NCI-H1417 treated with DMSO at 0.1 percent for 48 hours (cell line): Measurements from ENCODE around the gene PPP1R2B.
"Not testable (repeated sequence)": the region's sequence is repeated elsewhere in the genome, so short reads cannot be mapped to it uniquely, and the experiment has no call there.

Source experiments
- DNase-seq: peaks from one replicate; lab custom pipeline; 2025; lab: John Stamatoyannopoulos, UW

PPP1R2B gene

DNA sequence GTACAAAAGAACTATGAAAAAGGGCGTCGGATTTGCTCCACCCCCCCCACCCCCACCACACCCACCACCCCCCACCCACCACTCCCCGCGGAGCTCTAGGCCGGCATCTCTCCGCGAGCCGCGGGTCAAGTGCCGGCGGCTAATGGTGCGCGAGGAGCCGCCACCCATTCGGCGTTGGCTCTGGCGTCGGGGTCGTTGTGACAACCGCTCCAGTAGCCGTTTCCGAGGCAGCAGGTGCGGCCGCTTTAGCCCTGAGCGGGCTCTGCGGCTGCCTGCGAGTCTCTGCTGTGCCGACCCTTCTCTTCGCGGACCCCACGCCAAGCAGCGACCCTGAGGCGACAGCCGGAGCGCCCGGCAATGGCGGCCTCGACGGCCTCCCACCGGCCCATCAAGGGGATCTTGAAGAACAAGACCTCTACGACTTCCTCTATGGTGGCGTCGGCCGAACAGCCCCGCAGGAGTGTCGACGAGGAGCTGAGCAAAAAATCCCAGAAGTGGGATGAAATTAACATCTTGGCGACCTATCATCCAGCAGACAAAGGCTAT lies at the start of gene PPP1R2B:
TSS of gene PPP1R2B (plus strand) at position 90 of the 546 bp plus-strand sequence. CDS start at position 358, 268 bp downstream.
- DNase-seq = no peak

DNA sequence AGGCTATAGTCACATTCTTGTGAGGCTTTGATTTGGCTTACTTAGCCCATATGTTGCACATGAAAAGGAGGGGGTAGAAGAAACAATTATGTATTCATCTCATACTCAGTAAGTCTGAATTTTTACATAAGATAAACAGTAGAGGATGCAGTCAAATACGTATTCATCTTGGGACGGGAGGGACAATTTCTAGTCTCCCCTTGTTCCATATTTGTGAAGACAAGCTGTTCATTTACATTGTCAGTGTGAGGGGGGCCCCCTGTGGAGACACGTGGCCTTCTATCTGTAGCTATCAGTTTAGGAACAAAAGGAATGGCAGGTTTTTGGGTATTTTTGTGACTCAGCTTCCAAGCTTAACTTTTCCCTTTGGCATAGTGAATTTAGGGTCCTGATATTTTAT lies 49.2 kb upstream of the PPP1R2B start:
- no peak for DNase-seq

DNA sequence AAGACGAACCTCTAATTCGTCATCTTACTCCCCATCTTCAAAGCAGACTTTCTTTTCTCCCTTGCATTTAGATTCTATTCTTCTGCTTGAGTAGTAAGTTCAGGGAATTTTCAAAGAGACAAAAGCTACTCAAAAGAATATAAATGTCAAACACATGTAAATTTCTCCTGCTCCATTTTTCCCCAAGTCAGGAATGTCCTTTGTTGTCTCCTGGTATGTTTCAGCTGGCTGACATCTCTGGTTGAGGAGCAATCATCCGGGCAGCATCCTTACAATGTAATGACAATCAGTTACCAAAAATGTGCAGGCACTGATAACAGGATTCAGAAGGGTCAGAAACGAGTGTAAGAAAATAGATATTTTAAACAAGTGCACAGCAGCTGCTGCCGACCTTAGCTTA lies 47.6 kb upstream of the PPP1R2B start:
- DNase-seq = no peak

DNA sequence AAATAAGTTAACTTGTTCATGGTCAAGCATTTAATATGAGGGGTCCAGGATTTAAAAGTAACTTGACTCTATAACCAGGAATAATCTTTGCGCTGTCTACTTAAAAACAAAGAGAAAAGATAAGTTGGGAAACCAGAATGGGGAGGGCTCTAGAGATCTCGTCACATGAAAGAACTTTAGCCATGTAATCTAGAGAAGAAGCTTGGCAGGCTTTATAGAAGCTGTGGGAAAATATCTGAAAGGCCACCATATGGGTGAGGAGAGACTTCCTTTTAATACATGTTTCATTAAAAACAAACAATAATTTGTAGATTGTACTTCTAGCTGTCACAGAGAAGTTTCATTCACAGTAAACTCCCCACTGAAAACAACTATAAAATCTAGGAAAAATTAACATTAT lies 46.7 kb upstream of the PPP1R2B start:
- DNase-seq = no peak

DNA sequence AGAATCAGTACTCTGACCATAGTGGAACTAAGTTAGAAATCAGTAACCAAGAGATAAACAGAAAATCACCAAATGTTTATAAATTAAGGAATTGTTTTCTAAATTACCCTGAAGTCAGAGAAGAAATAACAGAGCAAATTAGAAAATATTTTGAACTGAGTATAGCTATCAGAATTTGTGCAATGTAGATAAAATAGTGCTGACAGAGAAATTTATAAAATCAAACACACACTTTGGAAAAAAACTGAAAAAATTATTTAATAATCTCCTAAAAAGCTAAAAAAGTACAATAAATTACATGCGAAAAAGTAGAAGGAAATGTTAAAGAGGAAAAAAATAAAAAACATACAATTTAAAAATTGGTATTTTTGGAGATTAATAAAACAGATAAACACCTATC lies 37.1 kb upstream of the PPP1R2B start:
- no peak for DNase-seq

DNA sequence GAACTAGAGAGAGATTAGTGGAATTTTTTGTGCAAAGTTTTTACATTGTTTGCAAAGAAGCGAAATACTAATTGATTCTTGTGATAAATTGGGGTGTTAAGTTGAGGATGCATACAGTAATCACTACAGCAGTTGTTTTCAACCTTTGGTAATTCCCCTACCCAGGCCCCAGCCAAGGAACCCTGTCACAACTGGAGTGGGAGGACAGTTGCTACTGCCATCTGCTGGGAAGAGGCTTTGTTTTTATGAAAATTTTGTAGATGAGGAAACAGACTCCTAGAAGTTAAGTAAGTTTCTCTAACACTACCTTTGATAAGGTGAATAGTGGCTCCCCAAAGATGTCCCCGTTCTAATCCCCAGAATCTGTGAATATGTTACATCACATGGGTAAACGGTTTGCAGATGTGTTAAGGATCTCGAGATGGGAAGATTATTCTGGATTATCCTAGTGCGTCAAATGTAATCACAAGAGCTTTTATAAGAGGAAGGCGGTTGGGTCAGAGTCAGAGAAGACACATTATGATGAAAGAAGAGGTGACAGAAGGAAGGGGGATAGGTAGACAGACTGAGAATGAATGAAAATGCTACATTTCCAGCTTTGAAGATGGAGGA lies 34.0 kb upstream of the PPP1R2B start:
- no peak for DNase-seq

DNA sequence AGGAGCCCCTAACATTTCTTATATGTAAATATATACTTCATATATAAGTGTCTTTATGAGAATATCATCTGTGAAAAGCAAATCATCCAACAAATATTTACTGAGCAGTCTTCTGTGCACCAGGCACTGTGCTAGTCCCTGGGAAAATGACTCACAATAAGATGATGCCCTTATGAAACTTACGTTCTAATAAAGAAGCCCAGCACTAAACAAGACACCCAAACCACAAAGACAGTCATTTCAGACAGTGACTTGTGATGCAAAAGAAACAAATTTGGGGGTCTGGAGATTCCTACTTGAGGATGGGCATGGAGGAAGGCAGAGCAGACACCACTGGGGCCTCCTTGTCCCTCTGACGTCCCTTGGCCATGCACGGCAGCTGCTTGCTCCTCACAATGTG lies 30.6 kb upstream of the PPP1R2B start:
- no peak for DNase-seq

DNA sequence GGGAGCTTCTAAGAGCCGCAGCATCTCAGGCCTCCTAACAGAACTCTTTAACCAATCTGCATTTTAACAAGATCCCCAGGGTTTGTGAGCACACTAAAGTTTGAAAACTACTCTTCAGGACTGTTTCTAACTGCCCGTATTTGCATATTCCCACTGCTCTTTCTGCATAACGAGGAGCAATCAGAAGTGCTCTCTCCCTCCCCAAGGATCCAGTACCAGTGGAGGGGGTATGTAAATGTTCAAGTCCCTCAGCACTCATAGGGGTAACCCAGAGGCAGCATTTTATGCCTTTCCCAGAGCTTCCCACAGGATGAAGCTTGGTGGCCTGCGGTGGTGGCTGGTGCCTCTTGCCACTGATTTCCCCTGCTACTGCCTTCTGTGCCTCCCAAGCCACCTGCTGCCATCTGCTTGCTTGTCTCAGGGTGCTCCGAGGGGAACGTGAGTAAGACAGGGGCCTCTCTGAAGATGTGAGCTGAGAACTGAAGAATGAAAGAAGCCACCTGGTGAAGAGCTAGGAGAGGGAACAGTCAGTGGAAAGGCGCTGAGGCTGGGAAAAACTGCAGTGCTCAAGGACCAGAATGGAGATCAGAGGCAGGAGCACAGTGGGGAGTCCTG lies 30.0 kb upstream of the PPP1R2B start:
- no peak for DNase-seq

DNA sequence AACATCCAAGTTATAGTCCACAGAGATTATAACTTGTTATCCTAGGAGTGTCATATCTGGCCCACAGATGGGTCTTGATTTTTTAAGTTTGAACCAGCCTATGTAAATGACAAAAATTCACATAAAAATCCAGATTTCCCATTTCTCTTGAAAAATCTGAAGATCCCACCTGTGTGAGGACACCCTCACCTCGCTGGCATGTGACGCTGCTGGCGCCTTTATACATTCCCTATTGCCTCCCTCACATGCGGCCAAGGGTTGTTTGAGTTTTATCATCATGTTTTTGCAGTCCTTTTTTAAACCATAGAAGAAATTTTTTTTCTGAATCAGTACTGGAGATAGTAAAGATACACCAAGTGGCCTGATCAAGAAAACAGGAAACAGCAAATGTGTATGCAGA lies 25.9 kb upstream of the PPP1R2B start:
- no peak for DNase-seq

DNA sequence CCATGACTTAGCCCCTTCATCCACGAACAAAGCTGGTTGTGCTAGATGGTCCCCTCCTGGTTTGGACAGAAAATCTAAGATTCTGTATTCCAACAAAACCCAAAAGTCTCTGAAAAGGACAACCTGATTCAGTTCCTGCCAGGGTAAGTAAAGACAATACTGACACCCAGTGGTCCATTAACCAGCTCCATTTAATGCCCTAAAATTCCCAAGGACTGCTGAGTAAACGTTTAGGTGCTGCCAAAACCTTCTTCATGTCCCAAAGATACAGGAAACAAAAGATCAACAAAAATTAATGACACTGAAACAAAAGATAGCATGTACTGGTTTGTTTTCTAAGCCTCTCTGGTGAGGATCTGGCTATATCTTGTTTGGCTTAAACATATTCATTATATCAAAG lies 25.3 kb upstream of the PPP1R2B start:
- DNase-seq = no peak

DNA sequence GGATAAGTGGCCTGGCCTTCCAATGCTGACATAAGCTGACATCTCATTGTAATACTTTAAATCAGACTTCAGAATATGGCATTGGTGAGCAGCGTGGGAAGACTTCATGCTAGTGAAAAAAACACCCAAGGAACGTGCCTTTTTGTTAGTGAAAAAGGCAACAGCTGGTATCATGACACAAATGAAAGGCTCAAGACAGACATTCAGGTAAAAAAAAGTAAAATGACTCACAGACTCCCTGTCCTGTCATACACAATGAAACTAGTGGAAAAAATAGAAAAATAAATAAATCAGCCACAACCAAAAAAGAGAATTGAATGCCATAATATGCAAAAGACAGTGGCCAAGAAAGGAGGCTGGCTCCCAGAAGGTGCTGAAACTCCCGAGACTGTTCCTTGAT lies 24.4 kb upstream of the PPP1R2B start:
- no peak for DNase-seq

DNA sequence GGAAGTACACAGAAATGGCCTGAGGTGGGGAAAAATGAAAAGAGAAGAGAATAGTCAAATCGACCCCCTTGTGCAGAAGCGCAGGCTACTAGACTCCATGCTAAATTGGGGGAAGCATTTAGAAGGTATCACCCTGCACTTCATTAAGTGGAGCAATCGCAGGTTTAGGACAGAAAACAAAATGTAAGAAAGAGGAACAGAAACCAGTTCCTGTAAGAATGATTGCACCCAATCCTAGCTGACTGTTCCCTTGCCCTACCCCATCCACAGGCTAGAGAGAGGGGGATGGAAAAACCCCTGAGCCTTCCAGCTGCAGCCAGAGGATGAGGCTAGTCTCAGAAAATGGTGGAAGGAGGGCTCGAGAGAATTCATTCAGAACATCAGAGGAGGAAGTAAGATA lies 23.9 kb upstream of the PPP1R2B start:
- no peak for DNase-seq

DNA sequence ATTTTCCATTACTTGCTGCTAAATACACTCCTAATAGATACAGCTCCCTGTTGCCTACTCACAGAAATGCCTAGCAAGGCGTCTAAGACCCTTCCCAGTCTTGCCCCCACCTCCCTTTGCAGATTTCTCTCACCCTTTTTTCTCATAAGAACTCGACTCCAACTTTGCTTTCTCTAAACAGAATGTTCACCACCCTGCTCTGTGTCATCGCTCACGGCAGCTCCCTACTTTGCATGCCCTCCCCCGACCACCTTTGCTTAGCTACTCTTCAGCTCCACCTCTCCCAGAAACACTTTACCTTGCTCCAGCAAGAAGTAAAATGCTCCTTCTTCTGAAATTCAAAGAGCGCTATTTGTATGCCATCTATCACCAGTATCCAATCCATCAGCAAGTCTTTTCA lies 15.2 kb upstream of the PPP1R2B start:
- no peak for DNase-seq

DNA sequence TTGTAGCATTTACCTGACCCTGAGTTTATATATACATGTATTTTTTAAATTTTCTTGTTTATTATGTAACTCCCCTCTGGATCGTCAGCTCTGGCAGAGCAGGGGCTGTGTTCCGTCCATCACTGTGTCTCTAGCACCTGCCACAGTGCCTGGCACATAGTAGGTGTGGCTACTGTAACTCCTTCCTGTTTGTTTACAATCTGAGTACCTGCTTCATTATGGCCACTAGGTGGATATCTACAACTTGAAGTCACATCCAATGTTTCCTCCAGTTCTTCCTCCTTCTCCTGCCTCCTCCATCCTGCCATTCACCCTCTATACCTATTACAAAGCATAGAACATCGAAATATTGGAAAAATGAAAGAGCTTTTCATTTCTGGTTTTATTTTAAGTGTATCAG lies 14.2 kb upstream of the PPP1R2B start:
- no peak for DNase-seq

DNA sequence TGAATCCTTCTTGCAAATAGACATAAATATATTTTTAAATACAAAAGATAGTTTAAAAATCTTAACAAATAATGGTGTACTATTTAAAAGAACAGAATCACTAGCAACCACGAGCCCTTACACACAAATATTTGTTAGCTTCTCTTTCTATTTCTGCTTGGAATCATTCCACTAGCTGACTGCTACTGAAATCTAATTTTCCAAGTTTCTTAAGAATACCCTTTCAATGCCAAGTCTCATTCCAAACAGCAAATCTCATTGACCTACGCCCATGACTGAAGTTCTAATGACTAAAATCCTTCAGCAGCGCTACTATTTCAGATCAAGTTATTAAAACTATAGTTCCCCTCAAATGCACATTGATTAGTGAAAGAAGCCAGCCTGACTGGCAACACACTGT lies 13.2 kb upstream of the PPP1R2B start:
- no peak for DNase-seq

DNA sequence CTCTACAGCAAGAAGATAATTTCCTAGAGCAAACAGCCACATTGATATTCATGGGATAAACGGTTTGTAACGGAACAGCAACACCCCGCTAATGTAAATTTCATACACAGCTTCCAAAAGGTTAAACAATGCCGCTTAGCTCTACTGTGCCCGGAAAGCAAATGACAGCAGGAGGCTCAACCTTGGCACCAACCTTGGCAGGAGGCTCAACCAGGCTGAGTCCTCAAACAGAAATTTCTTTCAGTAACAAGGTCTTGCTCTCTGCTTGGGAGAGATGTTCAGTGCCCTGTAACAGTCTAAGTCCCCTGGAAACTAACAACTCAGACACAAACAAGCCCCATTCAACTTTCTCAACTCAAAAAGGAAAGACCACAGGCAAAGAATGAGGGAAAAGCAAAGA lies 11.1 kb upstream of the PPP1R2B start:
- DNase-seq = no peak

DNA sequence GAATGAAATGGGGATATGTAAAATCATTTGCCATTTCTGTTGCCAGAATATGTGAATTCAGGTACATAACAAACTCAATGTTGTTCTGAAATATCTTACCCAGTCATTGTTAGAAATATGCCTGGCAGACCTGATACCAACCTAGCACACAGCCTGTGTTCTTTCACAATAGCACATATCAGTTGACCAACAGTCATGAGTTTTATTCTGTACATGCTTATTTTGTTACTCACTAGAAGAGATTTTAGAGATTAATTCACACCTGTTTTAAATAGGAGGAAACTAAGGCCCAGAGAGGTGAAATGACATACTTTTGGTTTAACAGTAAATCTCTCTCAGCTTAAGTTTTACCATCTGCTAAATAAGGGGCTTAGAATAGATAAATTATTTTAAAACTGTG lies 8.4 kb upstream of the PPP1R2B start:
- no peak for DNase-seq

DNA sequence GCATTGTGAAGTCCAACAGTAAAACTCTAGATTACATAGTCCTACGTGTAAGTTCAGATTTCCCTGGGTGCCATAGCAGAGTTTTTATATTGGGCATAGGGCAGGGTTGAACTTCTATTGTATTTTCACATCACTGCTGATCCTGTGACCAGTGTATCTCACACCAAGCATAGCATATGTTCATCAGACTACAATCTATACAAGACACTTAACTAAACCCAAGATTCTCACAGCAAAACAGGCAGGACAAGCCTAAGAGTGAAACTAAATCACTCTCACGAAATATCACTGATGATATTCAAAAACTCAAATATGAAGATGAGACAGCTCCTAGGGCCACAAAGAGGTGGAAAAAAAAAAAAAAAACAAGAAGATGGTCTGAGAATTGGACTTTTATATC lies 3.2 kb upstream of the PPP1R2B start:
- DNase-seq = no peak

DNA sequence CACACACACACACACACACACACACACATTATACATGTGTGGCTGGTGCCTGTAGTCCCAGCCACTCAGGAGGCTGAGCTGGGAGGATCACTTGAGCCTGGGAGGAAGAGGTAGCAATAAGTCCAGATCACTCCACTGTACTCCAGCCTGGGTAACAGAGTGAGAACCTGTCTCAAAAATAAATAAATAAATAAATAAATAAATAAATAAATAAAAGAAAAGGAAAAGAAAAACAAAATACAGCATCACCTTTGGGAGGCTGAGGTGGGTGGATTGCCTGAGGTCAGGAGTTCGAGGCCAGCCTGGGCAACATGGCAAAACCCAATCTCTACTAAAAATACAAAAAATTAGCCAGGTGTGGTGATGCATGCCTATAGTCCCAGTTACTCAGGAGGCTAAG lies 1.6 kb upstream of the PPP1R2B start:
- not testable (repeated sequence) for DNase-seq

DNA sequence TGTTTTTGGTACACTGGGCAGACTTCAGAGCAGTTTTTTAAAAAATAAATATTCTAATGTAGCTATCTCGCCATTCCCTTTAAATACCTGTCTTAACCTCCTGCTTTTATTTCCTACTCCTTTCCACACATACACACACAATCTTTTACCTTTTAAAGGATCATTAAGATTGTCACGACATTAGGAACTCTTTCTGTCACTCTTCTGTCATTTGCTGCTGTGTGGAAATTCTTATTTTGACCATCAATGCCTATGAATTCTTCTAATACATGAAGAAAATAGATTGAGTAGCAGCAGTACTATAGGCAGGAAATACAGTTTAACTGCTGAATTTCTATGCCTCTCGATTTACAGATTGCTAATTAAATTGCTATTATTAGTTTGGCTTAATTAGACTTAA lies 1.8 kb downstream of the PPP1R2B start:
- DNase-seq = no peak

DNA sequence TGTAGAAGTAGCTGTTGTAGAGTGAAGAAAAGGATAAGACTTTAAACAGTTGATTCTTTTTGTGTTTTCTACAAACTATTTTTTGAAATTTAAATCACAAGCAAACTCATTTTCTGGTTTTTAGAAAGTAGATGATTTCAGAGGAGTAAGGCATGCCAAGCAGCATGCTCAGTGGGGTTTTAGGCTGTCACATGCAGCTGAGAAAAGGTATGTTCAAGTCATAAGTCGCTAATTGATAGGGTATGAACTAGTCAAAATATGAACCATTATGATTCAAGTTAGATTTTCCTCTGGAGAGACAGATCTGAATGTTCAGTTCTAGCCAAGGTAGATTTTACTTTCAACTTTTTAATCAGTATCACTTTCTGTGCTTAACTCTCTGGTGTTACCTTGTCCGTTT lies 3.0 kb downstream of the PPP1R2B start:
- DNase-seq = not testable (repeated sequence)

DNA sequence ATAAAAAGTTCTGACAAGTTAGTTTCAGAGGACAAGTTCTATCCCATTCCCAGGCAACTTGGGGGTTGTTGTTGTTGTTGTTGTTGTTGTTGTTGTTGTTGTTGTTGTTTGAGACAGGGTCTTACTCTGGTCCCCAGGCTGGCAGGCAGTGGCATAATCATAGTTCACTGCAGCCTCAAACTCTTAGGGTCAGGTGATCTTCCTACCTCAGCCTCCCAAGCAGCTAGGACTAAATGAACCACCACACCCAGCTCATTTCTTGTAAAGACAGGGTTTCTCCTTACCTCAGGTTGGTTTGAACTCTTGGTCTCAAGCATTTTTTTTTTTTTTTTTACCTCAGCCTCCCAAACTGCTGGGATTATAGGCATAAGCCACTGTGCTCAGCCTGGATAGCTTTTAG lies 15.3 kb downstream of the PPP1R2B start:
- DNase-seq = no peak

DNA sequence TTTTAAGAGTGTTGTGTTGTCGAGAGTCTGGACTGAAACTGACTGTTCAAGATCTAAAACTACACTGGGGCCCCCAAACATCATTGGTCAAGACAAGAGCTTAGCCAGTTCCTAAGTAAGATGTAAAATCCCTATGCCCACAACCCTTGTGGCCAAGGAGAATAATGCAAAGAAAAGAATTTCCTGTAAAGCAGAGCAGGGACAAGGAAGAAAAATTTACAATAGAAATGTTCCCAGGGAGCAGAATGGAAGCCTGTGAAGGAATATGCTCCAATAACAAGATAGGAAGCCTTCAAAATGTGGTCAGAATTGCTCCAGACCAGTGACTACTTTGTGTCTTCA lies 20.4 kb downstream of the PPP1R2B start:
- no peak for DNase-seq

DNA sequence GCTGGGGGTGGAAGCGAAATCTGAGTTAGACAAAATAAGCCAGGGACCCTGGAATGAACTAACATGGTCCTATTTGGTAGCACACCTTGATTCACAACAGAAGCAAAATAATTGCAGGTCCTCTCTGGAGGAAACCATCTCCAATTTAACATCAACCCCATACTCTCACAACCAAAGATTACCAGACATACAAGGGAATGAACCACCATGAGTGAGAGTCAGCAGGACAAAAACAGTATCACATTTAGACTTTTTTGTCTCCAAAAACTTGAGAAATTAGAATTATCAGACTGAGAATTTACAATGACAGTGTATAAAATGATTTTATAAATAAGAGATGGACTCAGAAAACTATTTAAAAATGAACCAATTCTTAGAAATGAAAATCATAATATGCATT lies 21.1 kb downstream of the PPP1R2B start:
- DNase-seq = no peak
